Nucleus accumbens (tissue), 56 donors: ENCODE results near the gene BICRA.
"Not testable (repeated sequence)": the region's sequence is repeated elsewhere in the genome, so short reads cannot be mapped to it uniquely, and the experiment has no call there.

ENCODE experiments used
- DNase-seq, 56 donors: peaks; one replicate each; lab custom pipeline; 2025; lab: John Stamatoyannopoulos, UW

Gene BICRA

DNA sequence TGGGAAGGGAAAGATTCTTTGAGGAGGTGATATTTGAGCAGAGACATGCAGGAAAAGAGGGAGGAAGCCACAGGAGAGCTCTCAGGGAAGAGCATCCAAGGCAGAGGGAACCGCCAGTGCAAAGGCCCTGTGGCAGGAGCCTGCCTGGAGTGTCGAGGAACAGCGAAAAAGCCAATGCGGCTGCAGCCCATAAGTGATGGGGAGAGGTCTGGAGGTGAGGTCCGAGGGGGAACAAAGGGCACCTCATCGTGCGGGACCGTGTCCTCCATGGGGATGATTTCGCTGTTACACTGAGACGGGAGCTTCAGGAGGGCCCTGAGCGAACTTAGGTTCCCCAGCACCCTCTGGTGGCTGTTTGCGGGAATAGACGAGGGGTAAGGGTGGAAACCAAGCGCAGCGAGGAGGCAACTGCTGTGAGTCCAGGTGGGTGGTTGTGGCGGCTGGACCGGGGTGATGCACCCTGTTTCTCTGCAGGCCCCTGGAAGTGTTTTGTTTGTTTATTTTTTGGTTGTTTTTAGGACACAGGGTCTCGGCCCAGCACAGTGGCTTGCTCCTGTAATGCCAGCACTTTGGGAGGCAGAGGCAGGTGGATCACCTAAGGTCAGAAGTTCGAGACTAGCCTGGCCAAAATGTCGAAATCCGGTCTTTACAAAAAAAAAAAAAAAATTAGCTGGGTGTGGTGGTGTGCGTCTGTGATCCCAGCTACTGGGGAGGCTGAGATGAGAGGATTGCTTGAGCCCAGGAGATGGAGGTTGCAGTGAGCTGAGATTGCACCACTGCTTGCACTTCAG is 98.4 kb downstream of the BICRA start:
- DNase-seq = peak in 45 of 56 donors; percentile 2 to 79 (median 39)

DNA sequence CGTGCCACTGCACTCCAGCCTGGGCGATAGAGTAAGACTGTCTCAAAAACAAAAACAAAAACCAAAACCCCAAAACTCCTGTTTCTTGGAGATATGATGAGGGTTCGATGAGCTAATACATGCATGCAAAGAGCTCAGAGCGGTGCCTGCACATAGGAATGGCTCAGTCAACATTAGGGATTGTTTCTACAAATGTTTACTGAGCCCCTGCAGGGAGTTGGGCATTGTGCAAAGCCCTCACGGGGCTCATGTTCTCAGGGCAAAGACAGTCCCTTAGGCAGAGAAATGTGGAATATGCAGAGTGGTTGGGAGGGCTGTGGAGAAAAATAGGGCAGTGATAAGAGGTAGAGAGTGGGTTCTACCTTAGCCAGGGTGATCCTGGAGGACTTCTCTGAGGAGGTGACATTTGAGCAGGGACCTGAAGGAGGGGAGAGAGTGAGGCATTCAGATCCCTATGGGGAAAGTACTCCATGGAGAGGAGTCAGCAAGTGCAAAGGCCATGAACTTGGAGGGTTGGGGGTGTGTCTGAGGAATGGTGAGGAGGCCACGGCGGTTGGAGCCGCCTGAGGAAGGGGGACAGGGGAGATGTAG is 102.8 kb downstream of the BICRA start:
- DNase-seq = no peak

DNA sequence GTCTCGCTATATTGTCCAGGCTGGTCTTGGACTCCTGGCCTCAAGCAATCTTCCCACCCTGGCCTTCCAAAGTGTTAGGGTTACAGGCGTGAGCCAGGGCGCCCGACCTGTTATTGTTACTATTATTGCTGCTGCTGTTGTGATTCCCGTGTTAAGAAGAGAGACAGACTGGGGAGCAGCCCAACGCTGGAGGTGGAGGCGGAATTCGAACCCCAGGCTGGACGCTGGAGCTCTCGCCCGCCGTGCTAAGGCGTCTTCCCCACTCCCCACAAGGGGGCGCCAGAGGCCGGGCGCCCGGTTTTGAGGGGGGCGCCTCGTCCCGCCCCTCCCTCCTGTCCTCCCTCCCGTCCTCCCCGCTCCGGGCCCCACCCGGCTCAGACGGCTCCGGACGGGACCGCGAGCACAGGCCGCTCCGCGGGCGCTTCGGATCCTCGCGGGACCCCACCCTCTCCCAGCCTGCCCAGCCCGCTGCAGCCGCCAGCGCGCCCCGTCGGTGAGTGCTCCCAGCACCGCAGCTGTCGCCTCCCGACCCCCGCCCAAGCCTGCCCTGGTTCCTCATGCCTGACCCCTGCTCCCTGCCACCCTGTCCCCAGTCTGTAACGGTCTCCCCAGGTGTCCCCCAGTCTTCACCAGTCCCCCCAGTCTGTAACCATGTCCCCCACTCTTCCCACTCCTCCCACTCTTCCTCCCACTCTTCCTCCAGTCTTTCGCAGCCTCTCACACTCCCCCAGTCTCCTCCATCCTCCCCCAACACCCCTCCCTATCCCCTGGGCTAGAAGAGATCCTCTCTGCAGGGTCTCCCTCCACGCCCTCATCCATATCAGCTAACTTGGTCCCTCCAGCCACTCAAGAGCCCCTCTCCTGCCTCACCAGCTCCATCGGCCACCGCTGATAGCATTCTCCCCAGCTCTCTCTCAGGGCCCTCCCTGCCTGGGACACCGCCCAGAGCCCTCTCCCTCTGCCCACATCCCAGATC is 104.4 kb downstream of the BICRA start, which contains the start of gene EHD2:
Gene EHD2 (plus strand): TSS at position 377 of the 976 bp plus-strand sequence. CDS start 3,191 bp downstream, outside the sequence.
- peak in 22 of 56 donors; percentile 1 to 69 (median 18) for DNase-seq

DNA sequence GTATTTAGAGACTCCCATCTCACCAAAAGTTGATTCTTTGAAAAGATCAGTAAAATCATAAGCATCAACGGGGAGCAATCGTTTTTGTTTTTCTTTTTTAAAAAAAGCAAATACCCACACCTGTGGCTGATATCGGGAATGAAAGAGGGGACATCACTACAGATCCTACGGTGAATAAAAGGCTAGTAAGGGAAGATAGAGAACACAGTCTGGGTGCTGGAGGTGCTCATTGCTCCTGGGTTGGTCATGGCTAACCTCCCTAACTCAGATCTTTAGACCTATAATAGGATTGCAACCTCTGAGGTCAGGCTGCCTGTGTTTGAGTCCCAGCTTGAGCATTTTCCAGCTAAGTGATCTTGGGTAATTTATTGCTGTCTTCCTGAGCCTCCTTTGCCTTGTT is 105.4 kb downstream of the BICRA start:
- no peak for DNase-seq

DNA sequence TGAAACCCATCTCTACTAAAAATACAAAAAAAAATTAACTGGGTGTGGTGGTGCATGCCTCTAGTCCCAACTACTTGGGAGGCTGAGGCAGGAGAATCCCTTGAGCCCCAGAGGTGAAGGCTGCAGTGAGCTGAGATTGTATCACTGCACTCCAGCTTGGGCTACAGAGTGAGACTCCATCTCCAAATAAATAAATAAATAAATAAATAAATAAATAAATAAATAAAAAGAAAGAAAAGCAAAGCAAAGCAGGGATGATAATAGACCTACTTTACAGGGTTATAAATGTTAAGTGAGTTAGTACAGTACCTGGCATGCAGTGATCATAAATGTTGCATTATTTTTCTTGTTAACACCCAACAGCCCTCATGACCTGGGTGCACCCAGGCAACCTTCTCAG is 105.9 kb downstream of the BICRA start:
- DNase-seq = not testable (repeated sequence)

DNA sequence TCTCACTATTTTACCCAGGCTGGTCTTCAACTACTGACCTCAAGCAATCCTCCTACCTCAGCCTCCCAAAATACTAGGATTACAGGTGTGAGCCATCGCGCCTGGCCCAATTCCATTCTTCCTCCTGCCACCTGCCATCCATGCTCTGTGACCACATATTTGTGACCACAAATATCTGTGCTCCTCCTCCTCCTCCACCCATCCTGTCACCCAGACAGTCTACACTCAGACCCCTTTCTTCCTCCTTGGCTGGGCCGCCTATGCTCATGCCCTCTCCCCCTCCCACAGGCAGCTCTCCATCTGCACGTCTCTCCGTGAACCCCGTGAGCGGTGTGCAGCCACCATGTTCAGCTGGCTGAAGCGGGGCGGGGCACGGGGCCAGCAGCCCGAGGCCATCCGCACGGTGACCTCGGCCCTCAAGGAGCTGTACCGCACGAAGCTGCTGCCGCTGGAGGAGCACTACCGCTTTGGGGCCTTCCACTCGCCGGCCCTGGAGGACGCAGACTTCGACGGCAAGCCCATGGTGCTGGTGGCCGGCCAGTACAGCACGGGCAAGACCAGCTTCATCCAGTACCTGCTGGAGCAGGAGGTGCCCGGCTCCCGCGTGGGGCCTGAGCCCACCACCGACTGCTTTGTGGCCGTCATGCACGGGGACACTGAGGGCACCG is 107.5 kb downstream of the BICRA start:
- DNase-seq = no peak

DNA sequence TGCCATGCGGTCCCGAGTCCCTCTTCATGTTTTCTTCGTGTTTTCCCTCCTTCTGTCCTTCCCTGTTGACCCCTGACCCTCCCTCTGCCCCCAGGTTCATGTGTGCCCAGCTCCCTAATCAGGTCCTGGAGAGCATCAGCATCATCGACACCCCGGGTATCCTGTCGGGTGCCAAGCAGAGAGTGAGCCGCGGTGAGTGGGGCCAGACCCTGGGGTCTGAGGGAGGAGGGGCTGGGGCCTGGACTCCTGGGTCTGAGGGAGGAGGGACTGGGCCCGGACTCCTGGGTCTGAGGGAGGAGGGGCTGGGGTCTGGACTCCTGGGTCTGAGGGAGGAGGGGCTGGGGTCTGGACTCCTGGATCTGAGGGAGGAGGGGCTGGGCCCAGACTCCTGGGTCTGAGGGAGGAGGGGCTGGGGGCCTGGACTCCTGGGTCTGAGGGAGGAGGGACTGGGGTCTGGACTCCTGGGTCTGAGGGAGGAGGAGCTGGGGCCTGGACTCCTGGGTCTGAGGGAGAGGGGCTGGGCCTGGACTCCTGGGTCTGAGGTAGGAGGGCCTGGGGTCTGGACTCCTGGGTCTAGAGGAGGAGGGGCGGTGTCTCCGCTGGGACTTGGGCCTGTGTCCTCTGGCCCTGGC is 109.6 kb downstream of the BICRA start:
- DNase-seq = not testable (repeated sequence)

DNA sequence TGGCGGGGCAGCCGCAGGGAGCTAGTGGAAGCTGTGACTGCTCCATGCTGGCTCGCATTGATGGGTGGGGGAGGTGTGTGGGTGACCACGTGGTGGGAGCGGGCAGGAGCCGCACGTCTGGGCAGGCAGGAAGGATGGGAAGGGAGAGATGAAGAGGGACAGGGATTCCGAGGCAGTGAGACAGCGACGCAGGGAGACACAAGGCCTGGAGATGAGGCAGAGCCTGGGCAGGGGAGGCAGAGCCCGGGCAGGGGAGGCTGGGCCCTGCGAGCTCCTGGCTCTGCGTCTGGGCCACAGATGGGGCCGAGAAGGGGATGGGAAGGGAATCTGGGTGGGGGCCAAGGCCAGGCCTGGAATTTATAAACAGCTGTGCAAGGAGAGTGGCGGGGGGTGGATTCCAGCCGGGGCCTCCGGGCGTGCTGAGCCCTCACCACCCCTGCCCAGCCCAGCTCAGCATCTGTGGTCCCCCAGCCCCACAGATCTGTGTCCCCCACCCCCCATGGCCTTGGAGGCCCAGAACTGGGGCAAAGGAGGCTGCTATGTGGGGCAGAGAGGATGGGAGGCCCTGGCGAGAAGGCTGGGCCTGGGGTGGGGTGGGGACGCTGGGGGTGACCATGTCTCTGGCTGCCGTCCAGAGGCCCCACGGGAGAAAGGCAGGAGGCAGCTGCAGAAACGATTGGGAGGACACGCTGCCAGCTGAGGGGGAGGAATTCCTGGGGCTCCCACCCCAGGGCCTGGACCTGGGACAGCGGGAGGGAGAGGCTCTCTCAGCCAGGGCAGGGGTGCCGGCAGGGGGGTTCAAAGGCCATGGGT is 110.3 kb downstream of the BICRA start:
- DNase-seq = peak in 50 of 56 donors; percentile 2 to 77 (median 48)

DNA sequence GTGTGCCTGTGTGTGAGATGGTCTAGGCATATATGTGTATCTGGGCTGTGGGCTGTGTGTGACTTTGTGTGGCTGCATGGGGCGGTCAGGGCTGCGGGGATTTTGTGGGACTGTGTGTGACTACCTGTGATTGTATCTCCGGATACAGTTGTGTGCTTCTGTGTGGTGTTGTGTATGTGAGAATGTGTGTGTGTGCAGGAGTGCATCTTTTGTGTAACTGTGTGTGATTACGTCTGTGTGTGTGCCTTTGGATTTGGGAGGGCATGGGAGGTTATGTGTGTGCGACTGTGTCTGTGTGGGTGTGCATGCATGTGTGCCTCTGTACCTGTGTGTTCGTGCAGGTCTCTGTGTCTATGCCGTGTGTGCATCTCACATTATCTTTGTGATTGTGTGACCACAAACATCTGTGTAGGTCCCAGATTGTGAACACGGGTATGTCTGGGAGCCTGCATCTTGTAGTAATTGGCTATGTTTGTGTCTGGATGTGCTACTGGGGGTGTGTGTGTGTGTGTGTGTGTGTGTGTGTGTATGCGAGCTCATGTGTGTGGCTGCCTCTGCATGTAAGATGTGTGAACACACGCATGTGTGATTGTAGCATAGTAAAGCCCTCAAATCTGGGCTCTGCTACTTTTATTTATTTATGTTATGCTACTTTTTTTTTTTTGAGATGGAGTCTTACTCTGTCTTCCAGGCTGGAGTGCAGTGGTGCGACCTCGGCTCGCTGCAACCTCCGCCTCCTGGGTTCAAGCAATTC is 111.9 kb downstream of the BICRA start:
- no peak for DNase-seq

DNA sequence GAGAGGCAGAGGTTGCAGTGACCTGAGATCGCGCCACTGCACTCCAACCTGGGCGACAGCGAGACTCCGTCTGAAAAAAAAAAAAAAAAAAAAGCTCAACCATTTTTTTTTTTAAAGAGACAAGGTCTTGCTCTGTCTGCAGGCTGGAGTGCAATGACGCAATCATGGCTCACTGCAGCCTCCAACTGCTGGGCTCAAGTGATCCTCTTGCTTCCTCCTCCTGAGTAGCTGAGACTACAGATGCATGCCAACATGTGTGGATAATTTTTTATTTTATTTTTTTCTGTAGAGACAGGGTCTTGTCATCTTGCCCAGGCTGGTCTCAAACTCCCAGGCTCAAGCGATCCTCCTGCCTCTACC is 114.6 kb downstream of the BICRA start:
- DNase-seq = peak in 1 of 56 donors; percentile 11

DNA sequence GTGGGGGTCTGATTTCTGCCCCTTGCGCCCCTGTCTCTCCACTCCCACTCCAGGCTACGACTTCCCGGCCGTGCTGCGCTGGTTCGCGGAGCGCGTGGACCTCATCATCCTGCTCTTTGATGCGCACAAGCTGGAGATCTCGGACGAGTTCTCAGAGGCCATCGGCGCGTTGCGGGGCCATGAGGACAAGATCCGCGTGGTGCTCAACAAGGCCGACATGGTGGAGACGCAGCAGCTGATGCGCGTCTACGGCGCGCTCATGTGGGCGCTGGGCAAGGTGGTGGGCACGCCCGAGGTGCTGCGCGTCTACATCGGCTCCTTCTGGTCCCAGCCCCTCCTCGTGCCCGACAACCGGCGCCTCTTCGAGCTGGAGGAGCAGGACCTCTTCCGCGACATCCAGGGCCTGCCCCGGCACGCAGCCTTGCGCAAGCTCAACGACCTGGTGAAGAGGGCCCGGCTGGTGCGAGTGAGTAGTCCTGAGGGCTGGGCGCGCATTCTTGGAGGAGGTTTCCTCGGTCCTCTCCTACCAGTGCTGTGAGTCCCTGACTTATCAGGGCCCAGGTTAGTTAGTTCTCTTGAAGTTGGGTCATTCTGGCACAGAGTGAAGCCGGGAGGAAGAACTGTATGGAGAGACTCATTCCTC is 116.9 kb downstream of the BICRA start:
- DNase-seq = no peak

DNA sequence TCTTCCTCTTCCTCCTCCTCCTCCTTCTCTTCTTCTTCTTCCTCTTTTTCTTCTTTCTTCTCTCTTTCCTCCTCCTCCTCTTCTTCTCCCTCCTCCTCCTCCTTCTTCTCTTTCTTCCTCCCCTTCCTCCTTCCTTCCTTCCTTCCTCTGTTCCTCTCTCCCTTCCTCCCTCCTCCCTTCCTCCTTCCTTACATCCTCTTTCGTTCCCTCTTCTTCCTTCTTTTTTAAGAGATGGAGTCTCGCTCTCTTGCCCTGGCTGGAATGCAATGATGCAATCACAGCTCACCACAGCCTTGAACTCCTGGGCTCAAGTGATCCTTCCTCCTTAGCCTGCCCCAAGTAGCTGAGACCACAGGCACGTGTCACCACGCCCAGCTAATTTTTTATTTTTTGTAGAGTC is 117.5 kb downstream of the BICRA start:
- no peak for DNase-seq

DNA sequence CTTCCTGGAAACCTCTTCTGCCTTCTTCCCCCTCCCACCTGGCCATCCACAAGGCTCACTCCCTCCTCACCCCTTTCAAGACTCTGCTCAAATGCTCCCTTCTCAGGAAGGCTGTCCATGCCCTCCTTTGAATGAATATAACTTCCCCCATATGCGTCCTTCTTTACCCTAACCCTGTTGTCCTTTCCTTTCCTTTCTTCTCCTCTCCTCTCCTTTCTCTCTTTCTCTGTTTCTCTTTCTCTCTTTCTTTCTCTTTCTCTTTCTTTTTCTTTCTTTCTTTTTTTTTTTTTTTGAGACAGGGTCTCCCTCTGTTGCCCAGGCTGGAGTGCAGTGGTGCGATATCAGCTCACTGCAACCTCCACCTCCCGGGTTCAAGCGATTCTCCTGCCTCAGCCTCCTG is 119.4 kb downstream of the BICRA start:
- not testable (repeated sequence) for DNase-seq

DNA sequence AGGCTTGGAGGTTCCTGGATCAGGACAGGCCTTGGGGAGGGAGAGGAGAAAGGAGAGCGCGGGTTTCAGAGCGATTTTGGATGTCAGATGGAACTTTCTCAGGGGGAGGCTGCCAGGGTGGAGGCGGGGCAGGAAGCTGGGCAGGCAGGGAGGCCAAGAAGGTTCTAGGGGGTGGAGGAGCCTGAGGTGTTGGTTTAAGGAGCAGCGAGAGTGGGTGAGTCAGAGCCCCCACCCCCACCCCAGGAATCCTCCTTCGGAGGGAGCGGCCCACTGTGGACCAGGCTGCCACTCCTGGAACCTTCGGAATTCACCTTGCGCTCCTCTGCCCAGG is 120.5 kb downstream of the BICRA start:
- no peak for DNase-seq

DNA sequence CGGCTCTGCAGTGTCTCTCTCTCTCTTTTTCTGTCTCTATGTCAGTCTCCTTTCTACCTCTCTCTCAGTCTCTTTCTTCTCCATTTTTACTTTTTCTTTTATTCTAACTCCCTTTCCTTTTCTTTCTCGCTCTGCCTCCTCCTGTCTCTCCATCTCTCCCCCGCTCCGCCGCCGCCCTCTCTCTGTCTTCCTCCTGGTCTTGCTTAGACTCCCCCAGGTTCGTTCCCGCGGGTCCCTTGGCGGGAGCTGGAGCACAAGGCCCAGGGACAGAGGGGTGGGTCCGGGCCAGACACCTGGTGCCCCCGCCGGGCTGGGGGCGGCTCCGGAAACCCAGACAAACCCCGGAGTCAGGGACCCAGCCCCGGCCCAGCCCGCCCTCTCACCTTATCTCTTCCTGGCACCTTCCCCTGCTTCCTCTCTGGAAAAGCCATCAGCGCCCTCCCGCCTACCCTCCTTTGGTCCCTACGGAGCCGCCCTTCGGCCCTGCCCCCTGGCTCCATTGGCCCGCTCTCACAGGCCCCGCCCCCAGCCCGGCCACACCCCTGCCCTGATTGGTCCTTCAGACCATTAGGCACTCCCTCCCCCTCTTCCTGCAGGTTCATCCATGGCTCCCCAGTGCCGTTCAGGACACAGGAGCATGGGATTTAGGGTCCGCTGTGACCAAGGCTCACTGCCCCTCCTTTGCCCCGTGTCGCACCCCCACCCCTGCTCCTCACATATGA is 121.0 kb downstream of the BICRA start:
- peak in 22 of 56 donors; percentile 2 to 68 (median 16) for DNase-seq

DNA sequence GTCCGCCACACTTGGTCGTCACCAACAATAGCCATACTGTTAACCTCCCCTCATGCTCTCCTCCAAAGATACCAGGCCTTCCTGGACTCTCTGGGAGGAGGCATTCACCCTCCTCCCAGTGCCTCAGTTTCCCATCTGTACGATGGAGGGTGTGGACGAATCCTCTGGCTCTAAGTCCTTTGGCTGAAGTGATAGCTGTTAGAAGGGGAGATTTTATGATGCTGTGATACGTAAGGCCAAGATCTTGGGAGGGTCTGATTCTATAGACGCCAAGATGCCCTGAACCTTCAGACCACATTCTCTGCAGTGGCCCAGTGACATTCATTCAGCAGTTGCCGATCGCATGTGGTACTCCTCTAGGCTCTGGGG is 121.6 kb downstream of the BICRA start:
- no peak for DNase-seq

DNA sequence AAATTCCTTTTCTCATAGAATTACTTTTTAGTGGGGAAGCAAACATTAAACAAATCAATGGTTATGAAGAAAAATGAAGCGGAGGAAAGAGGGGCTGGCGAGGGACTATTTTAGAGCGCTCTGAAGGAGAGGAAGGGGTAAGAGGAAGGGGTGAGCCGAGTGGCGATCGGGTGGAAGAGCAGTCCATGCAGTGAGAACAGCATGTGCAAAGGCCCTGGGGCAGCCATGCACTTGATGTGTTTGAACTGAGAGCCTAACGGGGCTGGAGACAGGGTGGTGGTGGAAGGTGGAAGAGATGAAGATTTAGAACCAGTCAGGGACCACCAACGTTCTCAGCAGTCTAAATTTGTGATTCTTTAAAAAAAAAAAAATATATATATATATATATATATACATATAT is 122.0 kb downstream of the BICRA start:
- DNase-seq = no peak
